ENCODE results near the gene ZNRF3.

DNA sequence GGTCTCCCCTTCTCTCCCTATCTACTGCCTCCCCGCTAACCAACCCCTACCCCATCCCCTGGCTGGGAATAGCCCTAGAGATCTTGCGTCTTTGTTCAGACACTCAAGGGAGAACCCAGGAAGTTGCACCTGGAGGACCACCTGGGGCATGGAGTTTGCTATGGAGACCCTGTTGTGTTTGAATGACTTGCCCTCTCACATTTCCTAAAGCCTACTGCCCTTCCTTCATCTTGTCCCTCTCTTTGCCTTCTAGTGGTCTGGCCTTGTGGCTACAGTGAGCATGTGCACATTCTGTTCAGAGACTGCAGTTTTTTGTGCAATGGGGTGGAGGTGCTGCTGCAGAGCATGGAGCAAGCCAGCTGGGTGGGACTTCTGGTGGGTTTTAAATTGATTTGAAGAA, 42.5 kb downstream of the ZNRF3 start:
- TF ChIP-seq, protein P1, sequence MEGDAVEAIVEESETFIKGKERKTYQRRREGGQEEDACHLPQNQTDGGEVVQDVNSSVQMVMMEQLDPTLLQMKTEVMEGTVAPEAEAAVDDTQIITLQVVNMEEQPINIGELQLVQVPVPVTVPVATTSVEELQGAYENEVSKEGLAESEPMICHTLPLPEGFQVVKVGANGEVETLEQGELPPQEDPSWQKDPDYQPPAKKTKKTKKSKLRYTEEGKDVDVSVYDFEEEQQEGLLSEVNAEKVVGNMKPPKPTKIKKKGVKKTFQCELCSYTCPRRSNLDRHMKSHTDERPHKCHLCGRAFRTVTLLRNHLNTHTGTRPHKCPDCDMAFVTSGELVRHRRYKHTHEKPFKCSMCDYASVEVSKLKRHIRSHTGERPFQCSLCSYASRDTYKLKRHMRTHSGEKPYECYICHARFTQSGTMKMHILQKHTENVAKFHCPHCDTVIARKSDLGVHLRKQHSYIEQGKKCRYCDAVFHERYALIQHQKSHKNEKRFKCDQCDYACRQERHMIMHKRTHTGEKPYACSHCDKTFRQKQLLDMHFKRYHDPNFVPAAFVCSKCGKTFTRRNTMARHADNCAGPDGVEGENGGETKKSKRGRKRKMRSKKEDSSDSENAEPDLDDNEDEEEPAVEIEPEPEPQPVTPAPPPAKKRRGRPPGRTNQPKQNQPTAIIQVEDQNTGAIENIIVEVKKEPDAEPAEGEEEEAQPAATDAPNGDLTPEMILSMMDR (IDR thresholded peaks at IDR 0.05) = no peak
- TF ChIP-seq ZFX (IDR thresholded peaks at IDR 0.05; ENCODE audit: borderline replicate concordance) = no peak
